K562 treated with DMSO at 1 percent for 24 hours (cell line): ENCODE measurements around the gene CDX2. TPM values are rescaled to one million over a fixed set of nuclear protein-coding genes. Genes with fewer than 3 reads are reported as not detected.

Experiments
- total RNA-seq: library from RNA; unstranded; fragments of 300-600 nt; gene quantifications from 2 replicates; pipeline ENCODE4 v1.2.3, GENCODE V29; 2022; ENCODE audit warnings: low read depth; ENCODE audit not compliant: insufficient read depth

Gene CDX2, protein sequence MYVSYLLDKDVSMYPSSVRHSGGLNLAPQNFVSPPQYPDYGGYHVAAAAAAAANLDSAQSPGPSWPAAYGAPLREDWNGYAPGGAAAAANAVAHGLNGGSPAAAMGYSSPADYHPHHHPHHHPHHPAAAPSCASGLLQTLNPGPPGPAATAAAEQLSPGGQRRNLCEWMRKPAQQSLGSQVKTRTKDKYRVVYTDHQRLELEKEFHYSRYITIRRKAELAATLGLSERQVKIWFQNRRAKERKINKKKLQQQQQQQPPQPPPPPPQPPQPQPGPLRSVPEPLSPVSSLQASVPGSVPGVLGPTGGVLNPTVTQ
- not detected in 2 replicates for total RNA-seq

GRCh38 chr13:27969082-27969865 lies at the start of gene CDX2:
CDX2 (minus strand) TSS chr13:27969315; CDS start chr13:27969006, 309 bp downstream.

DNA sequence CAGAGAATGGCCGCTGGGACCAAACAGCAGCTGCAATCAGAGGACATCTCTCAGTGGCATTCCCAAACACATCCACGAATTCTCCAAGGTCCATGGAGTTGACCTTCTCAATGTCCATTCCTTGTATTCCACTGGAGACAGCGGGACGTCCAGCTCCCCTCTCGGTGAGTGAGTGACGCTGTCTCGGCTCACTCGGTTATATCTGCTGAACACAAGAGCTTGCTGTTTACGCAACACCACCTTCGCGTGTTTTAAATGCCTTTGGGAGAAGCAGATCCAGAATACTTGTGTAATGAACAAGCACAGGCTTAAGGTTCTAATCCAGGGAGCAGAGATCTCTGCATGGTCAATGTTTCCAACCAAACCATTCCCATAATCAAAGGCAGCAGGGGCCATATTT lies 19.4 kb upstream of the CDX2 start, which contains the start of gene URAD:
Gene URAD (minus strand): TSS at position 174 of the 400 bp plus-strand sequence. CDS start 56 bp downstream, at position 118.

DNA sequence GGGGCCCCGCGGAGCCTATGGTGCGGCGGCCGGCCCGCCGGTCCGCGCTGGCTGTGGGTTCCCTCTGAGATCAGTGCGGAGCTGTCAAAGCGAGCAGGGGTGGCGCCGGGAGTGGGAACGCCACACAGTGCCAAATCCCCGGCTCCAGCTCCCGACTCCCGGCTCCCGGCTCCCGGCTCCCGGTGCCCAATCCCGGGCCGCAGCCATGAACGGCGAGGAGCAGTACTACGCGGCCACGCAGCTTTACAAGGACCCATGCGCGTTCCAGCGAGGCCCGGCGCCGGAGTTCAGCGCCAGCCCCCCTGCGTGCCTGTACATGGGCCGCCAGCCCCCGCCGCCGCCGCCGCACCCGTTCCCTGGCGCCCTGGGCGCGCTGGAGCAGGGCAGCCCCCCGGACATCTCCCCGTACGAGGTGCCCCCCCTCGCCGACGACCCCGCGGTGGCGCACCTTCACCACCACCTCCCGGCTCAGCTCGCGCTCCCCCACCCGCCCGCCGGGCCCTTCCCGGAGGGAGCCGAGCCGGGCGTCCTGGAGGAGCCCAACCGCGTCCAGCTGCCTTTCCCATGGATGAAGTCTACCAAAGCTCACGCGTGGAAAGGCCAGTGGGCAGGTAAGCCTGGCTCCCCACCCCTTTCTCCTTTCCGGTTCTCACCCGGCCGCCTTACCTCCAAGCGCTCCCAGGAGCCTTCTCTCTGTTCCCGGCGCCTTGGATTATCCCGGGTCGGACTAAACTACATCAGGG lies 49.0 kb downstream of the CDX2 start, which contains the start of gene PDX1:
Gene PDX1 (plus strand): TSS at position 67 of the 743 bp plus-strand sequence. CDS start 139 bp downstream, at position 206.

Other genes starting within 250 kb of the CDX2 start
- gene GSX1, start 176.8 kb downstream of the CDX2 start, total RNA-seq: not detected in 2 replicates
- not detected in 2 replicates for gene PDX1, start 49.3 kb downstream of the CDX2 start, total RNA-seq
- not detected in 2 replicates for gene URAD, start 19.4 kb upstream of the CDX2 start, total RNA-seq
- not detected in 2 replicates for gene FLT3, start 131.3 kb upstream of the CDX2 start, total RNA-seq
- 5.4 and 6.8 TPM in 2 replicates for gene PAN3, start 169.2 kb upstream of the CDX2 start, total RNA-seq